ENCODE results near the gene ROCK1.

DNA sequence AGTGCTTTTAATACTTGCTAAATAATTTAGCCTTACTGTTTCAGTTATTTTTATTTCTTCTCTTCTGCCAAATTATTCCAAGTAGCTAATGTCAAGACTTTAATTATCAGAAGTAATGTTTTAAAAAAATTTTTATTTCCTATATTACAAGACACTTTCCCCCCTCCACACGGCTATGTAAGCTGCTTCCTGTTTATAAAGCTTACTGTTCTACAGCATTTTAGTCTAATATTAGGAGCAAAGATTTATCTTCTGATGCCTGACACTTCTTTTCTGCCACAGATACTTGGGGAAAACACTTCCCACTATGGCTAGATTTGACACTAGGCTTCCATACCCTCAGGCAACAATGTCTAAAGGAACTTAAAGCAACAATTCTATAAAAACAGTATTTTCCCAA lies 62.3 kb downstream of the ROCK1 start:
- TF ChIP-seq, protein P1, sequence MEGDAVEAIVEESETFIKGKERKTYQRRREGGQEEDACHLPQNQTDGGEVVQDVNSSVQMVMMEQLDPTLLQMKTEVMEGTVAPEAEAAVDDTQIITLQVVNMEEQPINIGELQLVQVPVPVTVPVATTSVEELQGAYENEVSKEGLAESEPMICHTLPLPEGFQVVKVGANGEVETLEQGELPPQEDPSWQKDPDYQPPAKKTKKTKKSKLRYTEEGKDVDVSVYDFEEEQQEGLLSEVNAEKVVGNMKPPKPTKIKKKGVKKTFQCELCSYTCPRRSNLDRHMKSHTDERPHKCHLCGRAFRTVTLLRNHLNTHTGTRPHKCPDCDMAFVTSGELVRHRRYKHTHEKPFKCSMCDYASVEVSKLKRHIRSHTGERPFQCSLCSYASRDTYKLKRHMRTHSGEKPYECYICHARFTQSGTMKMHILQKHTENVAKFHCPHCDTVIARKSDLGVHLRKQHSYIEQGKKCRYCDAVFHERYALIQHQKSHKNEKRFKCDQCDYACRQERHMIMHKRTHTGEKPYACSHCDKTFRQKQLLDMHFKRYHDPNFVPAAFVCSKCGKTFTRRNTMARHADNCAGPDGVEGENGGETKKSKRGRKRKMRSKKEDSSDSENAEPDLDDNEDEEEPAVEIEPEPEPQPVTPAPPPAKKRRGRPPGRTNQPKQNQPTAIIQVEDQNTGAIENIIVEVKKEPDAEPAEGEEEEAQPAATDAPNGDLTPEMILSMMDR (IDR thresholded peaks at IDR 0.05): no peak
- TF ChIP-seq POLR2A (IDR thresholded peaks at IDR 0.05): no peak

Data from tibial nerve (tissue), 3 donors.